HepG2 (cell line): ENCODE data around the gene CCS. TPM values are rescaled to one million over a fixed set of nuclear protein-coding genes. Genes with fewer than 3 reads are reported as not detected.
A peak's percentile ranks its signal among the peaks of the same experiment; 100 is the strongest.

Source experiments
- ATF6 ChIP-seq: sonication (generic); formaldehyde crosslinking; conservative IDR thresholded peaks from 2 replicates; pipeline ENCODE4 v1.4.0; 2020; ENCODE audit warnings: missing genetic modification reagents
- GABPA ChIP-seq, 2 experiments: IDR thresholded peaks; 2 replicates each; pipeline ENCODE4 v1.6.1; 2011 to 2016; ENCODE audit warnings: low read depth in 2 of 2, low read length in 1 of 2, missing biosample characterization in 1 of 2, missing genetic modification characterization in 1 of 2
- HMG20A ChIP-seq: IDR thresholded peaks from 2 replicates; pipeline ENCODE4 v1.6.1; 2016; ENCODE audit warnings: borderline replicate concordance
- HNRNPH1 ChIP-seq: fragments of 200-400 bp; formaldehyde crosslinking; optimal IDR thresholded peaks from 2 replicates; pipeline ENCODE3; 2017; ENCODE audit warnings: mild to moderate bottlenecking, low read depth, low read length
- IRX3 ChIP-seq: sonication (generic); formaldehyde crosslinking; IDR thresholded peaks from 2 replicates; pipeline ENCODE4 v1.8.1; 2023; ENCODE audit warnings: mild to moderate bottlenecking, low read depth, missing genetic modification reagents, borderline replicate concordance
- KDM1A ChIP-seq: IDR thresholded peaks from 2 replicates; pipeline ENCODE4 v1.6.1; 2016; ENCODE audit warnings: missing compliant biosample characterization
- MTA3 ChIP-seq: sonication (generic); formaldehyde crosslinking; IDR thresholded peaks from 2 replicates; pipeline ENCODE4 v1.4.0; 2020; ENCODE audit warnings: missing genetic modification reagents
- PHF20 ChIP-seq: sonication (generic); formaldehyde crosslinking; IDR thresholded peaks from 2 replicates; pipeline ENCODE4 v1.5.0; 2020; ENCODE audit warnings: mild to moderate bottlenecking, missing genetic modification reagents
- RERE ChIP-seq: IDR thresholded peaks from 2 replicates; pipeline ENCODE4 v1.6.1; 2016; ENCODE audit warnings: low read depth, missing genetic modification reagents, missing compliant biosample characterization
- RNF219 ChIP-seq: sonication (generic); formaldehyde crosslinking; IDR thresholded peaks from 2 replicates; pipeline ENCODE4 v1.5.0; 2020; ENCODE audit warnings: mild to moderate bottlenecking, missing genetic modification reagents
- THAP9 ChIP-seq: sonication (generic); formaldehyde crosslinking; IDR thresholded peaks from 2 replicates; pipeline ENCODE4; 2020; ENCODE audit warnings: missing genetic modification reagents, mild to moderate bottlenecking, borderline replicate concordance
- ZBTB20 ChIP-seq: sonication (generic); formaldehyde crosslinking; IDR thresholded peaks from 2 replicates; pipeline ENCODE4 v1.8.1; 2023; ENCODE audit warnings: missing genetic modification reagents, low read depth, mild to moderate bottlenecking, borderline replicate concordance
- ZNF12 ChIP-seq: sonication (generic); formaldehyde crosslinking; IDR thresholded peaks from 2 replicates; pipeline ENCODE4 v1.5.0; 2020; ENCODE audit warnings: missing genetic modification reagents
- ZNF768 ChIP-seq: sonication (generic); formaldehyde crosslinking; IDR thresholded peaks from 2 replicates; pipeline ENCODE4 v1.4.0; 2020; ENCODE audit warnings: missing genetic modification reagents
- ZNF772 ChIP-seq: sonication (generic); formaldehyde crosslinking; IDR thresholded peaks from 2 replicates; pipeline ENCODE4 v1.5.0; 2020; ENCODE audit warnings: mild to moderate bottlenecking, missing genetic modification reagents
- polyA plus RNA-seq, 8 experiments: library from polyadenylated mRNA; depleted of rRNA in 3 of 8; stranded (reverse) in 7 of 8; unstranded in 1 of 8; fragments of >200 nt; fragmentation: Illumina TruSeq in 4 of 8; extraction: Trizol in 4 of 8; gene quantifications; 2 replicates each; pipeline versions ENCODE4 v1.2.1 to v1.2.3, GENCODE V29; 2011 to 2016; ENCODE audit warnings: low read depth in 4 of 8, missing spikeins in 1 of 8, mixed read lengths in 1 of 8; ENCODE audit not compliant: insufficient read depth in 1 of 8
- total RNA-seq, 5 experiments: library from RNA; depleted of rRNA; stranded (reverse); fragments of >200 nt; fragmentation: Illumina TruSeq; extraction: Trizol; gene quantifications; 2 replicates each; pipeline ENCODE4 v1.2.3, GENCODE V29; 2016; ENCODE audit warnings: low read depth in 1 of 5

Gene CCS
- total and polyA plus RNA-seq, 2 of the 13 experiments (the other 11 are each of a cell fraction or from before 2014, with no cell fraction given): 25.4 to 44.6 TPM

DNA sequence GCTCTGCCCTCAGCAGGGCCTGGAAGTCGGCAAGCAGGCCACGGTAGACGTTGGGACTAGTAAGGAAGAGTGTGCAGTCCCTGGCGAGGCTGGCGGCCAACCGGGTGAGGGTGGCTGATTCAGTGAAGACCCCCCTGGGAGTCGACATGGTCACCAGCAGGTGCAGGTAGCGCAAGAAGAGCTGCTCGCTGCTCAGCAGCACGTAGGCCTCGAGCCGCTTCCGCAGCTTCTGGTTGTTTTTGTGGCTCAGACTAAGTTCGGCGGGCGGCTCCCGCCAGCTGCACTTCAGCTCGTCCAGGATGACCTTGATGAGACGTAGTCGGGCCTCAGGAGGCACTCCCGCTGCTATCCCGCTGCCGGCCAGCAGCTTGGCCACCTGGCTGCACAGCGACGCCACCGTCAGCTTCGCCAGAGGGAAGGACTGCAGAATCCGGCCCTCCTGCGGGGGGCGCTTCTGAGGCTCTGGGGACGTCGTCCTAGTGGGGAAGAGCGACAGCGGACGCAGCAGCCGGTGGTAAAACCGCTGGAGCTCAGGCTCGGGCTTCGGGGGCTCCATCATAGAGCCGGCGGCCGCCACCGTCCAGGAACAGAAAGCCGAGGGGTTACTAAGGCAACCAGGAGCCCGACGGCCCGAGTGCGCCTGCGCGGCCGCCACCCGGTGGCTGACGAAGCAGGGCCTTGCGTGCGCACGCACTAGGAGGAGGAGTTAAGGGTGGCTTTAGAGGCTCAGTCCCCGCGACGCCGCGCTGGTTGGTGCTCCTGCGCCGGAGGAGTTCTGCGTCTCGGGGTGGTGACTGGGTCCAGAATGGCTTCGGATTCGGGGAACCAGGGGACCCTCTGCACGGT, at the start of gene CCS, which contains the start of gene CCDC87 (continued):
- peak; percentile 62; the same call in 1 of the 2 replicates for TF ChIP-seq THAP9 (CRISPR knock-in tag)
- TF ChIP-seq PHF20 (CRISPR knock-in tag): peak; percentile 72
- no peak for TF ChIP-seq RNF219 (CRISPR knock-in tag)
- peak; percentile 29; the same call in 1 of the 2 replicates for TF ChIP-seq RERE (CRISPR knock-in tag)
- TF ChIP-seq ATF6: no peak
- no peak for TF ChIP-seq GABPA (IDR thresholded peaks at IDR 0.05; ENCODE audit: low read depth, low read length)
- peak; percentile 29; the same call in 1 of the 2 replicates for TF ChIP-seq GABPA (CRISPR knock-in tag; IDR thresholded peaks at IDR 0.05; ENCODE audit: low read depth)
- TF ChIP-seq ZNF12 (CRISPR knock-in tag): peak; percentile 13; the same call in 1 of the 2 replicates
- peak; percentile 97 for TF ChIP-seq ZNF772 (CRISPR knock-in tag)
- no peak for TF ChIP-seq KDM1A (CRISPR knock-in tag)
- TF ChIP-seq IRX3 (CRISPR knock-in tag): 0 out of 2 replicates have a peak, but pooled peaks have one; percentile 85
- peak; percentile 69 for TF ChIP-seq ZNF768 (CRISPR knock-in tag)
- peak; percentile 29; the same call in 1 of the 2 replicates for TF ChIP-seq HMG20A (CRISPR knock-in tag)
- no peak for TF ChIP-seq HNRNPH1
- 0 out of 2 replicates have a peak, but pooled peaks have one; percentile 2 for TF ChIP-seq ZBTB20
- TF ChIP-seq MTA3 (CRISPR knock-in tag): no peak
